ENCODE data around the gene KRTAP5-7. TPM values are rescaled to one million over a fixed set of nuclear protein-coding genes. Genes with fewer than 3 reads are reported as not detected.

The KRTAP5-7 gene
- total RNA-seq, 4 donors from 2014 or later, result not detected

GRCh38 chr11:71496421-71496820, 30.6 kb upstream of the KRTAP5-7 start:
- no peaks in the 10 kb centered on the region for H3K4me1 ChIP-seq
- no peaks in the 10 kb centered on the region for H3K9me3 ChIP-seq
- no peak overlapping the region for H3K27ac ChIP-seq
- no peak for TF ChIP-seq POLR2A (IDR thresholded peaks at IDR 0.05)
- no peak for TF ChIP-seq POLR2AphosphoS5 (IDR thresholded peaks at IDR 0.05)
- no peak for TF ChIP-seq EP300 (IDR thresholded peaks at IDR 0.05)
- no peak for TF ChIP-seq CTCF (IDR thresholded peaks at IDR 0.05)
- no peaks in the 10 kb centered on the region for H3K27me3 ChIP-seq
- H3K4me3 ChIP-seq, result no peak overlapping the region
- peaks cover 0 to 100% of the 10 kb centered on the region in 2 donors for H3K36me3 ChIP-seq
- ATAC-seq, result no peak
- 96 to 98% methylated on average over 8 to 9 of the region's 13 CpGs for WGBS, 2 donors (ENCODE audit: low coverage in 1 of 2)

- Histone ChIP-seq H3K4me1 (no peaks in the 10 kb centered on the region), H3K36me3 (peaks cover 0 to 99% of the 10 kb centered on the region in 2 donors), H3K9me3 (no peaks in the 10 kb centered on the region), H3K27ac (no peak overlapping the region), H3K4me3 (no peak overlapping the region), H3K27me3 (no peaks in the 10 kb centered on the region)
- 100% methylated on average over 1 of the region's 19 CpGs; no CpG with 5 or more reads in 1 of the 2 donors for WGBS, 2 donors (ENCODE audit: low coverage in 1 of 2)
- no peak for ATAC-seq
- no peak for TF ChIP-seq POLR2AphosphoS5 (IDR thresholded peaks at IDR 0.05)
- no peak for TF ChIP-seq EP300 (IDR thresholded peaks at IDR 0.05)
- no peak for TF ChIP-seq POLR2A (IDR thresholded peaks at IDR 0.05)
- TF ChIP-seq CTCF (IDR thresholded peaks at IDR 0.05), result no peak
Measured at GRCh38 chr11:71498091-71498490, 29.0 kb upstream of the KRTAP5-7 start.

- 56 to 72% methylated on average over 4 to 13 of the region's 13 CpGs for WGBS, 2 donors (ENCODE audit: low coverage in 1 of 2)
- no peak for TF ChIP-seq CTCF (IDR thresholded peaks at IDR 0.05)
- TF ChIP-seq EP300 (IDR thresholded peaks at IDR 0.05), result no peak
- TF ChIP-seq POLR2A (IDR thresholded peaks at IDR 0.05), result no peak
- TF ChIP-seq POLR2AphosphoS5 (IDR thresholded peaks at IDR 0.05), result no peak
Measured at GRCh38 chr11:71499125-71499524, 27.9 kb upstream of the KRTAP5-7 start.

GRCh38 chr11:71499546-71499945, 27.5 kb upstream of the KRTAP5-7 start:
- Histone ChIP-seq H3K27ac (no peak overlapping the region), H3K4me3 (no peak overlapping the region), H3K4me1 (no peaks in the 10 kb centered on the region), H3K27me3 (no peaks in the 10 kb centered on the region), H3K36me3 (peaks cover 0 to 99% of the 10 kb centered on the region in 2 donors), H3K9me3 (no peaks in the 10 kb centered on the region)
- no peak for ATAC-seq
- WGBS, 2 donors (ENCODE audit: low coverage in 1 of 2), result 100% methylated on average over 1 of the region's 6 CpGs; no CpG with 5 or more reads in 1 of the 2 donors
- TF ChIP-seq POLR2AphosphoS5 (IDR thresholded peaks at IDR 0.05) (no peak), POLR2A (IDR thresholded peaks at IDR 0.05) (no peak), CTCF (IDR thresholded peaks at IDR 0.05) (no peak), EP300 (IDR thresholded peaks at IDR 0.05) (no peak)

More at GRCh38 chr11:71499125-71499524, 27.9 kb upstream of the KRTAP5-7 start:
- H3K27me3 ChIP-seq, result no peaks in the 10 kb centered on the region
- peaks cover 0 to 99% of the 10 kb centered on the region in 2 donors for H3K36me3 ChIP-seq
- no peak overlapping the region for H3K27ac ChIP-seq
- no peaks in the 10 kb centered on the region for H3K9me3 ChIP-seq
- H3K4me3 ChIP-seq, result no peak overlapping the region
- no peak for ATAC-seq
- H3K4me1 ChIP-seq, result no peaks in the 10 kb centered on the region

GRCh38 chr11:71500601-71501021, 26.5 kb upstream of the KRTAP5-7 start:
- Histone ChIP-seq H3K27ac (no peak overlapping the region), H3K36me3 (peaks cover 0 to 96% of the 10 kb centered on the region in 2 donors), H3K4me3 (no peak overlapping the region), H3K4me1 (no peaks in the 10 kb centered on the region), H3K9me3 (no peaks in the 10 kb centered on the region), H3K27me3 (no peaks in the 10 kb centered on the region)
- TF ChIP-seq POLR2AphosphoS5 (IDR thresholded peaks at IDR 0.05) (no peak), POLR2A (IDR thresholded peaks at IDR 0.05) (no peak), EP300 (IDR thresholded peaks at IDR 0.05) (no peak), CTCF (IDR thresholded peaks at IDR 0.05) (no peak)
- WGBS, 2 donors (ENCODE audit: low coverage in 1 of 2), result no CpG with 5 or more reads among the region's 6 CpGs
- no peak for ATAC-seq
